ENCODE results near the gene TAS2R14. TPM values are rescaled to one million over a fixed set of nuclear protein-coding genes. Genes with fewer than 3 reads are reported as not detected.

The TAS2R14 gene
- total RNA-seq, 1 donor from 2014 or later: 1.7 TPM

DNA sequence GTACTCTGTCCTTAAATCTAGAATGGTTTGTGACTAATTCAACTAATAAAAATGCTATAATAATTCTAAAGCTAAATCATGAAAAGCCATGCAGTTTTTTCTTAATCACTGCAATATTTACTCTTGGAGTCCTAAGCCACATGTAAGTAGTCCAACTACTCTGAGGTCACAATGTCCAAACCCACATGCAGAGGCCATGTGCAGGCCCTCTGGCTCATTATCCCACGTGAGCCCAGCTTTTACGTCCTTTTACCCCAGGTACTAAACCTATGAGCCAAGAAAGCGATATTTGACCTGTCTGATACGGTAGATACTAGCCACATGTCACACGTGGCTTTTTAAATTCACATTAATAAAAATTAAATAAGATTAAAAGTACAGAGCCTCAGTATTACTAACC is 42.2 kb downstream of the TAS2R14 start:
- H3K4me1 Mint-ChIP-seq: no peaks in the 10 kb centered on the region
- no peak for TF ChIP-seq CTCF (conservative IDR thresholded peaks at IDR 0.05)
- no peak overlapping the region for H3K27ac Mint-ChIP-seq (ENCODE audit: unreplicated experiment)
- peaks cover 19% of the 10 kb centered on the region for H3K36me3 Mint-ChIP-seq (ENCODE audit: low read depth)
- no peak overlapping the region for H3K4me3 Mint-ChIP-seq
- H3K9me3 Mint-ChIP-seq: peaks cover 7% of the 10 kb centered on the region
- DNase-seq (ENCODE audit: low read depth, low spot score): no peak
- no peaks in the 10 kb centered on the region for H3K27me3 Mint-ChIP-seq (ENCODE audit: low read depth)

DNA sequence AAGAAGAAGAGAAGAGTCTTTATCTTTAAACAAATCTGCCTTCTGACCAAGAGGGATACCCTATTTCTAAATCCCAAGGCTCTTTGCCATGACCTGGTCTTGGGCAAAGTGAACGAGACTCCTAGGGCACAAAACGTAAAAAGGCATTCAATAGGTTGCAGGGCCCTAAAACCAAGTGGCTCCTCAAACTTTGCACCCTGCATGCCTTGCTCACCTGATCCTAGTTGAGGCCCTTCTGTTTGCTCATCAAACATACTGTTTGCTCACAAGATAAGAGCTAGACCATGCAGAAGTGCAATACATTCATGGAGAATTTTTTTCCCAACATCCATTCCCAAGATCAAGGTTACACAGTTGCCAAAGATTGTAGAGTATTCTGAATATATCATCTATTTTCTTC is 47.1 kb downstream of the TAS2R14 start:
- Mint-ChIP-seq H3K9me3 (no peaks in the 10 kb centered on the region), H3K36me3 (ENCODE audit: low read depth) (peaks cover 11% of the 10 kb centered on the region), H3K27me3 (ENCODE audit: low read depth) (no peaks in the 10 kb centered on the region), H3K4me1 (no peaks in the 10 kb centered on the region), H3K27ac (ENCODE audit: unreplicated experiment) (no peak overlapping the region), H3K4me3 (no peak overlapping the region)
- DNase-seq (ENCODE audit: low read depth, low spot score): no peak
- no peak for TF ChIP-seq CTCF (conservative IDR thresholded peaks at IDR 0.05)

DNA sequence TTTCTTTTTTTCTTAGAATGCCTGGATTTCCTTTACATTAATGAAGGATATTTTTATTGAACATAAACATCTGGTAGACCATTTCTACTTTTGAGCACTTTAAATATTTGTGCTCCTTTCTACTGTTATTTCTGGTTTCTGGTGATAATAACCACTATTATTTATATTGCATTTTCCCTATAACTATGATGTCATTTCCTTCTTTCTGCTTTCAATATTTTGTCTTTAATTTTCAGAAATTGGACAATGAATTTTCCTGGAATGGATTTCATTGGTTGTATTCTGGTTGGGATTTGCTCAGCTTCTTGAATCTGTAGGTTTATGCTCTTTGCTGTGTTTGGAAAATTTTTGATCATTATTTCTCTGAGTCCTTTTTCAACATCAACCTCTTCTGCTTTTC is 49.8 kb downstream of the TAS2R14 start:
- no peaks in the 10 kb centered on the region for H3K4me1 Mint-ChIP-seq
- H3K27ac Mint-ChIP-seq (ENCODE audit: unreplicated experiment): no peak overlapping the region
- H3K9me3 Mint-ChIP-seq: no peaks in the 10 kb centered on the region
- no peak for DNase-seq (ENCODE audit: low read depth, low spot score)
- H3K27me3 Mint-ChIP-seq (ENCODE audit: low read depth): no peaks in the 10 kb centered on the region
- H3K4me3 Mint-ChIP-seq: no peak overlapping the region
- no peak for TF ChIP-seq CTCF (conservative IDR thresholded peaks at IDR 0.05)
- H3K36me3 Mint-ChIP-seq (ENCODE audit: low read depth): peaks cover 11% of the 10 kb centered on the region

Other genes with a start within 250 kb of the TAS2R14 start
- 86.8 and 90.4 TPM in 2 replicates for gene YBX3, start 215.9 kb downstream of the TAS2R14 start, total RNA-seq
- 0.21 TPM in 1 of 2 replicates, not detected in the other for gene TAS2R7, start 136.6 kb downstream of the TAS2R14 start, total RNA-seq
- not detected in 2 replicates for gene TAS2R8, start 132.0 kb downstream of the TAS2R14 start, total RNA-seq
- gene TAS2R9, start 129.1 kb downstream of the TAS2R14 start, total RNA-seq: 0.39 TPM in 1 of 2 replicates, not detected in the other
- gene TAS2R10, start 112.9 kb downstream of the TAS2R14 start, total RNA-seq: 1.1 and 1.2 TPM in 2 replicates
- 3.3 and 6.9 TPM in 2 replicates for gene PRR4, start 89.8 kb downstream of the TAS2R14 start, total RNA-seq
- gene PRH1, start 55.0 kb downstream of the TAS2R14 start, total RNA-seq: 17.4 and 21.1 TPM in 2 replicates
- gene TAS2R13, start 29.7 kb downstream of the TAS2R14 start, total RNA-seq: 1.0 and 1.1 TPM in 2 replicates
- gene PRH2, start 10.0 kb downstream of the TAS2R14 start, total RNA-seq: not detected in 2 replicates
- gene TAS2R50, start 47.6 kb upstream of the TAS2R14 start, total RNA-seq: 1.0 and 1.3 TPM in 2 replicates
- gene TAS2R20, start 59.0 kb upstream of the TAS2R14 start, total RNA-seq: 1.1 TPM in 2 replicates
- gene TAS2R19, start 83.4 kb upstream of the TAS2R14 start, total RNA-seq: 2.8 and 3.3 TPM in 2 replicates
- gene TAS2R31, start 92.1 kb upstream of the TAS2R14 start, total RNA-seq: 2.1 and 2.5 TPM in 2 replicates
- gene TAS2R46, start 123.0 kb upstream of the TAS2R14 start, total RNA-seq: 0.43 and 0.89 TPM in 2 replicates
- gene TAS2R43, start 153.1 kb upstream of the TAS2R14 start, total RNA-seq: 0.30 and 0.47 TPM in 2 replicates
- gene TAS2R30, start 195.4 kb upstream of the TAS2R14 start, total RNA-seq: 1.4 and 1.9 TPM in 2 replicates
- 16.9 and 17.8 TPM in 2 replicates for gene SMIM10L1, start 231.9 kb upstream of the TAS2R14 start, total RNA-seq
- gene TAS2R42, start 247.7 kb upstream of the TAS2R14 start, total RNA-seq: not detected in 2 replicates